GM20431 (cell line): ENCODE results near the gene HPD.

ENCODE experiments used
- in situ Hi-C: fragments of 300-500 bp; cut with MseI, MboI; formaldehyde crosslinking; loops from one replicate; pipeline ENCODE4 v1.15.0; 2020; ENCODE audit warnings: low sequenced_read_pairs; ENCODE audit not compliant: unreplicated experiment

The HPD gene

DNA sequence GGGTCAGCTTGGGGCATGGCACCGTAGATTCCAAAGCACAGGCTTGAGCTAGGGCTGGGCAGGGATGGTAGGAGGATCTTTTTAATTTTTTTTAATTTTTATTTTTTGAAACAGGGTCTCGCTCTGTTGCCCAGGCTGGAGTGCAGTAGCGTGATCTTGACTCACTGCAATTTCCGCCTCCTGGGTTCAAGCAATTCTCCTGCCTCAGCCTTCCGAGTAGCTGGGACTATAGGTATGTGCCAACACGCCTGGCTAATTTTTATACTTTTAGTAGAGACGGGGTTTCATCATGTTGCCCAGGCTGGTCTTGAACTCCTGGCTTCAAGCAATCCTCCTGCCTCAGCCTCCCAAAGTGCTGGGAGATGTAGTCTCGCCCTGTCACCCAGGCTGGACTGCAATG is 67.9 kb downstream of the HPD start:
- in situ Hi-C loops: loop anchor here (10.0 kb wide), 1 partner anchor 96 kb away; no protein-coding TSS in a partner anchor

DNA sequence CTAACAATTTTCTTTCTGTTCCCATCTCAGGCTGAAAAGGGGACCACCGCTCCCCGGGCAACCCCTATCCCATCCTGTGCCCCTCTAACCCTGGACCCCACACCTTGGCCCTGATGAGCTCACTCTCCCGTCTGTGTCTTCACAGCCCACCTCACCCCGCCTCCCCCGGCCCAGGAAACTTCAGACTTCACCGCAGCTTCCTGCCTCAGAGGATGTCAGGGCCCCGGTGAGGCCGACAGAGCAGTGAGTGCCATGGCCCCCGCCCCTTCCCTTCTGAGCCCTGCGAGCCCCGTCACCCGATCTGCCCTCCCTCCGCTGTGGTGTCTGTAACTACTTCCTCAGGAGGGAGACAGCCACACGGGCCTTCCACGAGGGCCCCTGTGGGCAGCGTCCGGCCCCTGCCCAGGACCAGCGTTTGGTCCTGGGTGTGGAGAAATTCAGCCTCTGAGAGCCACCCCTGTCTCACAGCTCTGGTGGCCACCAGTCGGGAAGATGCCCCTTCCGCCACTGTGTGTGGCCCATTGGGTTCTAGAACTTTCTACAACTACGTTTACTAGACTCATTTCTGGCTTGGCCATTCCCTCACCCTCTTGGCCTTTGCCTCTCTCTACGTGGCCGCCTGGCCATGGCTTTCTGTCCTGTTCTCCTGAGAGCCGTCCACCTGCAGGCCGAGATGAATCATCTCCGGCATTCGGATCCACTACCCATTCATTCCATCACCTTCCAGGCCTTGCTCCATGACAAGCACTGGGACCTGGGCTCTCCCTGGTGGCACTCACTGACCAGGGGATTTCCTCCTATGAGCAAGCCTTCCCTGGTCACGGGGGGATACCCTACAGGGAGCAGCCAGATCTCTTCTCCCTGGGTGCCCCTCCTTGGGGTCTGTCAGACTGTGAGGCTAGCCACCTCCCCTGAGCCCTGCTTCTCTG is 68.6 kb downstream of the HPD start:
- in situ Hi-C loops: loop anchor here (10.0 kb wide), 1 partner anchor 95 kb away; no protein-coding TSS in a partner anchor
